ENCODE results near the gene ABCA13.
A peak's percentile ranks its signal among the peaks of the same experiment; 100 is the strongest.

Gene ABCA13

GRCh38 chr7:48252995-48253394 is 81.7 kb downstream of the ABCA13 start:
- H3K9me3 ChIP-seq (ENCODE audit: low read depth, low read length): no peaks in the 10 kb centered on the region
- no peak for TF ChIP-seq FOXP2 (optimal IDR thresholded peaks at IDR 0.05; ENCODE audit: control extremely low read depth, extremely low read length, insufficient read depth)
- no peak for TF ChIP-seq EZH2 (IDR thresholded peaks at IDR 0.05)
- no peak for TF ChIP-seq POLR2AphosphoS5 (IDR thresholded peaks at IDR 0.05; ENCODE audit: borderline replicate concordance, low read depth, low read length)
- no peak overlapping the region for H3K9ac ChIP-seq (ENCODE audit: insufficient read length)
- H3K36me3 ChIP-seq (ENCODE audit: insufficient read depth, low read length): no peaks in the 10 kb centered on the region
- H3K27ac ChIP-seq: no peak overlapping the region
- no peak for DNase-seq (ENCODE audit: low read depth, low spot score)
- no peak overlapping the region for H3K4me3 ChIP-seq

GRCh38 chr7:48255046-48255445 is 83.8 kb downstream of the ABCA13 start:
- Histone ChIP-seq H3K9ac (ENCODE audit: insufficient read length) (no peak overlapping the region), H3K27ac (no peak overlapping the region), H3K4me3 (no peak overlapping the region), H3K9me3 (ENCODE audit: low read depth, low read length) (no peaks in the 10 kb centered on the region), H3K36me3 (ENCODE audit: insufficient read depth, low read length) (no peaks in the 10 kb centered on the region)
- DNase-seq (ENCODE audit: low read depth, low spot score): no peak
- TF ChIP-seq EZH2 (IDR thresholded peaks at IDR 0.05): no peak
- no peak for TF ChIP-seq FOXP2 (optimal IDR thresholded peaks at IDR 0.05; ENCODE audit: control extremely low read depth, extremely low read length, insufficient read depth)
- TF ChIP-seq POLR2AphosphoS5 (IDR thresholded peaks at IDR 0.05; ENCODE audit: borderline replicate concordance, low read depth, low read length): no peak

- no peak overlapping the region for H3K27ac ChIP-seq
- TF ChIP-seq EZH2 (IDR thresholded peaks at IDR 0.05) (no peak), FOXP2 (optimal IDR thresholded peaks at IDR 0.05; ENCODE audit: control extremely low read depth, extremely low read length, insufficient read depth) (no peak), POLR2AphosphoS5 (IDR thresholded peaks at IDR 0.05; ENCODE audit: borderline replicate concordance, low read depth, low read length) (no peak)
- H3K9me3 ChIP-seq (ENCODE audit: low read depth, low read length): no peaks in the 10 kb centered on the region
- DNase-seq (ENCODE audit: low read depth, low spot score): peak; percentile 34
- H3K4me3 ChIP-seq: no peak overlapping the region
- no peak overlapping the region for H3K9ac ChIP-seq (ENCODE audit: insufficient read length)
- H3K36me3 ChIP-seq (ENCODE audit: insufficient read depth, low read length): no peaks in the 10 kb centered on the region
Observed at GRCh38 chr7:48259463-48260280, 88.4 kb downstream of the ABCA13 start.

GRCh38 chr7:48261696-48262095 is 90.4 kb downstream of the ABCA13 start:
- no peaks in the 10 kb centered on the region for H3K36me3 ChIP-seq (ENCODE audit: insufficient read depth, low read length)
- no peak overlapping the region for H3K9ac ChIP-seq (ENCODE audit: insufficient read length)
- no peak overlapping the region for H3K4me3 ChIP-seq
- H3K9me3 ChIP-seq (ENCODE audit: low read depth, low read length): no peaks in the 10 kb centered on the region
- H3K27ac ChIP-seq: no peak overlapping the region
- DNase-seq (ENCODE audit: low read depth, low spot score): no peak
- TF ChIP-seq POLR2AphosphoS5 (IDR thresholded peaks at IDR 0.05; ENCODE audit: borderline replicate concordance, low read depth, low read length): no peak
- TF ChIP-seq EZH2 (IDR thresholded peaks at IDR 0.05): no peak
- no peak for TF ChIP-seq FOXP2 (optimal IDR thresholded peaks at IDR 0.05; ENCODE audit: control extremely low read depth, extremely low read length, insufficient read depth)

GRCh38 chr7:48262606-48263310 is 91.5 kb downstream of the ABCA13 start:
- Histone ChIP-seq H3K9me3 (ENCODE audit: low read depth, low read length) (no peaks in the 10 kb centered on the region), H3K27ac (no peak overlapping the region), H3K9ac (ENCODE audit: insufficient read length) (no peak overlapping the region), H3K4me3 (no peak overlapping the region), H3K36me3 (ENCODE audit: insufficient read depth, low read length) (no peaks in the 10 kb centered on the region)
- TF ChIP-seq EZH2 (IDR thresholded peaks at IDR 0.05): no peak
- TF ChIP-seq POLR2AphosphoS5 (IDR thresholded peaks at IDR 0.05; ENCODE audit: borderline replicate concordance, low read depth, low read length): no peak
- TF ChIP-seq FOXP2 (optimal IDR thresholded peaks at IDR 0.05; ENCODE audit: control extremely low read depth, extremely low read length, insufficient read depth): no peak
- no peak for DNase-seq (ENCODE audit: low read depth, low spot score)

GRCh38 chr7:48263311-48263650 is 92.0 kb downstream of the ABCA13 start:
- Histone ChIP-seq H3K27ac (no peak overlapping the region), H3K36me3 (ENCODE audit: insufficient read depth, low read length) (no peaks in the 10 kb centered on the region), H3K9me3 (ENCODE audit: low read depth, low read length) (no peaks in the 10 kb centered on the region), H3K9ac (ENCODE audit: insufficient read length) (no peak overlapping the region), H3K4me3 (no peak overlapping the region)
- DNase-seq (ENCODE audit: low read depth, low spot score): no peak
- TF ChIP-seq EZH2 (IDR thresholded peaks at IDR 0.05) (no peak), FOXP2 (optimal IDR thresholded peaks at IDR 0.05; ENCODE audit: control extremely low read depth, extremely low read length, insufficient read depth) (no peak), POLR2AphosphoS5 (IDR thresholded peaks at IDR 0.05; ENCODE audit: borderline replicate concordance, low read depth, low read length) (no peak)

- H3K9me3 ChIP-seq (ENCODE audit: low read depth, low read length): no peaks in the 10 kb centered on the region
- no peak for DNase-seq (ENCODE audit: low read depth, low spot score)
- no peak overlapping the region for H3K27ac ChIP-seq
Observed at GRCh38 chr7:48269066-48269465, 97.8 kb downstream of the ABCA13 start.

GRCh38 chr7:48274662-48275061 is 103.4 kb downstream of the ABCA13 start:
- H3K9me3 ChIP-seq (ENCODE audit: low read depth, low read length): no peaks in the 10 kb centered on the region
- no peak for DNase-seq (ENCODE audit: low read depth, low spot score)
- no peak overlapping the region for H3K27ac ChIP-seq
- no peak overlapping the region for H3K4me3 ChIP-seq
- no peak overlapping the region for H3K9ac ChIP-seq (ENCODE audit: insufficient read length)
- TF ChIP-seq EZH2 (IDR thresholded peaks at IDR 0.05): no peak
- TF ChIP-seq POLR2AphosphoS5 (IDR thresholded peaks at IDR 0.05; ENCODE audit: borderline replicate concordance, low read depth, low read length): no peak
- TF ChIP-seq FOXP2 (optimal IDR thresholded peaks at IDR 0.05; ENCODE audit: control extremely low read depth, extremely low read length, insufficient read depth): no peak
- H3K36me3 ChIP-seq (ENCODE audit: insufficient read depth, low read length): no peaks in the 10 kb centered on the region

More at GRCh38 chr7:48269066-48269465, 97.8 kb downstream of the ABCA13 start:
- H3K36me3 ChIP-seq (ENCODE audit: insufficient read depth, low read length): no peaks in the 10 kb centered on the region
- H3K4me3 ChIP-seq: no peak overlapping the region
- no peak for TF ChIP-seq POLR2AphosphoS5 (IDR thresholded peaks at IDR 0.05; ENCODE audit: borderline replicate concordance, low read depth, low read length)
- TF ChIP-seq EZH2 (IDR thresholded peaks at IDR 0.05): no peak
- no peak for TF ChIP-seq FOXP2 (optimal IDR thresholded peaks at IDR 0.05; ENCODE audit: control extremely low read depth, extremely low read length, insufficient read depth)
- H3K9ac ChIP-seq (ENCODE audit: insufficient read length): no peak overlapping the region
